GM12875 (cell line): ENCODE measurements around the gene RTTN.

Experiments used
- H3K4me3 ChIP-seq: one replicate; pipeline ENCODE4 v1.5.1; 2011; ENCODE audit warnings: low read depth, low read length, control low read depth
- CTCF ChIP-seq: IDR thresholded peaks from 2 replicates; pipeline ENCODE4 v1.5.1; 2011; ENCODE audit warnings: low read depth, mild to moderate bottlenecking, control low read depth, inconsistent platforms, low read length, moderate library complexity, borderline replicate concordance; ENCODE audit not compliant: insufficient read depth

Gene RTTN

GRCh38 chr18:70044632-70045031, 160.9 kb downstream of the RTTN start:
- no peak for TF ChIP-seq CTCF
- no peak overlapping the region for H3K4me3 ChIP-seq

GRCh38 chr18:70041459-70042050, 163.9 kb downstream of the RTTN start:
- H3K4me3 ChIP-seq = no peak overlapping the region
- no peak for TF ChIP-seq CTCF

GRCh38 chr18:70039186-70039585, 166.3 kb downstream of the RTTN start:
- TF ChIP-seq CTCF = no peak

GRCh38 chr18:70037431-70038061, 167.9 kb downstream of the RTTN start:
- TF ChIP-seq CTCF = no peak
- no peak overlapping the region for H3K4me3 ChIP-seq

More at GRCh38 chr18:70039186-70039585, 166.3 kb downstream of the RTTN start:
- no peak overlapping the region for H3K4me3 ChIP-seq

GRCh38 chr18:70036771-70037347, 168.6 kb downstream of the RTTN start:
- no peak for TF ChIP-seq CTCF
- H3K4me3 ChIP-seq = no peak overlapping the region

GRCh38 chr18:70036168-70036567, 169.3 kb downstream of the RTTN start:
- no peak overlapping the region for H3K4me3 ChIP-seq
- no peak for TF ChIP-seq CTCF

- no peak for TF ChIP-seq CTCF
- no peak overlapping the region for H3K4me3 ChIP-seq
Measured at GRCh38 chr18:70031221-70031620, 174.3 kb downstream of the RTTN start.
